ENCODE data around the gene VAMP2.

GRCh38 chr17:8137645-8138373 is 24.9 kb downstream of the VAMP2 start:
- no peak for TF ChIP-seq CTCF (IDR thresholded peaks at IDR 0.05)
- no peak for TF ChIP-seq EZH2 (IDR thresholded peaks at IDR 0.05; ENCODE audit: borderline replicate concordance, insufficient read depth, low read depth, low read length, poor library complexity, severe bottlenecking)

All from B cell (primary cell).